NCI-H524 treated with DMSO at 0.1 percent for 48 hours (cell line): ENCODE results near the gene TMEM200B.
"Not testable (repeated sequence)": the region's sequence is repeated elsewhere in the genome, so short reads cannot be mapped to it uniquely, and the experiment has no call there.

Experiments
- DNase-seq: peaks from one replicate; lab custom pipeline; 2025; lab: John Stamatoyannopoulos, UW

The TMEM200B gene

GRCh38 chr1:29123887-29124365, at the start of gene TMEM200B:
TMEM200B (minus strand) TSS chr1:29123903; CDS start chr1:29121828, 2,075 bp downstream.
- DNase-seq = no peak

GRCh38 chr1:29172415-29172939, 48.8 kb upstream of the TMEM200B start:
- DNase-seq = no peak

- no peak for DNase-seq
Measured at GRCh38 chr1:29171521-29171920, 47.8 kb upstream of the TMEM200B start.

- peak; percentile 91 for DNase-seq
Measured at GRCh38 chr1:29171089-29171488, 47.4 kb upstream of the TMEM200B start.

- no peak for DNase-seq
Measured at GRCh38 chr1:29169976-29170375, 46.3 kb upstream of the TMEM200B start.

GRCh38 chr1:29167904-29168303, 44.2 kb upstream of the TMEM200B start:
- no peak for DNase-seq

- no peak for DNase-seq
Measured at GRCh38 chr1:29166291-29166878, 42.7 kb upstream of the TMEM200B start.

- DNase-seq = no peak
Measured at GRCh38 chr1:29164588-29164987, 40.9 kb upstream of the TMEM200B start.

GRCh38 chr1:29162476-29163138, 38.9 kb upstream of the TMEM200B start:
- no peak for DNase-seq

- no peak for DNase-seq
Measured at GRCh38 chr1:29162025-29162424, 38.3 kb upstream of the TMEM200B start.

GRCh38 chr1:29159773-29160172, 36.1 kb upstream of the TMEM200B start:
- DNase-seq = no peak

GRCh38 chr1:29157269-29157601, 33.5 kb upstream of the TMEM200B start:
- DNase-seq = no peak

- no peak for DNase-seq
Measured at GRCh38 chr1:29156543-29157268, 33.0 kb upstream of the TMEM200B start.

- DNase-seq = no peak
Measured at GRCh38 chr1:29152046-29152805, 28.5 kb upstream of the TMEM200B start.

GRCh38 chr1:29150346-29150745, 26.6 kb upstream of the TMEM200B start:
- DNase-seq = not testable (repeated sequence)

- no peak for DNase-seq
Measured at GRCh38 chr1:29148656-29149491, 25.2 kb upstream of the TMEM200B start.

- DNase-seq = no peak
Measured at GRCh38 chr1:29145739-29146437, 22.2 kb upstream of the TMEM200B start.

GRCh38 chr1:29144178-29144577, 20.5 kb upstream of the TMEM200B start:
- DNase-seq = no peak

- DNase-seq = no peak
Measured at GRCh38 chr1:29142714-29143113, 19.0 kb upstream of the TMEM200B start.

- no peak for DNase-seq
Measured at GRCh38 chr1:29136391-29136915, 12.8 kb upstream of the TMEM200B start.

GRCh38 chr1:29134695-29135028, 11.0 kb upstream of the TMEM200B start:
- DNase-seq = no peak
